Liver (tissue), 9 donors: ENCODE results near the gene MDM2. TPM values are rescaled to one million over a fixed set of nuclear protein-coding genes. Genes with fewer than 3 reads are reported as not detected.

ENCODE experiments used
- DNase-seq: peaks from one replicate; pipeline ENCODE4 v3.0.0-alpha.2; 2017; ENCODE audit warnings: low spot score
- H3K27ac ChIP-seq, 2 donors: one replicate each; pipeline ENCODE4 v1.7.0; 2013; ENCODE audit warnings: inconsistent platforms in 2 of 2, low read length in 2 of 2, control low read depth in 1 of 2, low read depth in 1 of 2, mild to moderate bottlenecking in 1 of 2
- H3K27me3 ChIP-seq, 4 donors: one replicate each; pipeline versions ENCODE4 v1.6.1 to v1.7.0; 2013; ENCODE audit warnings: low read length in 3 of 4, inconsistent platforms in 1 of 4, mild to moderate bottlenecking in 1 of 4, moderate library complexity in 1 of 4; ENCODE audit not compliant: control insufficient read depth in 4 of 4, insufficient read depth in 4 of 4
- H3K36me3 ChIP-seq, 4 donors: one replicate each; pipeline versions ENCODE4 v1.6.1 to v1.7.0; 2013; ENCODE audit warnings: low read length in 3 of 4, mild to moderate bottlenecking in 3 of 4, low read depth in 1 of 4, moderate library complexity in 1 of 4; ENCODE audit not compliant: control insufficient read depth in 4 of 4, insufficient read depth in 3 of 4
- H3K4me1 ChIP-seq, 4 donors: one replicate each; pipeline versions ENCODE4 v1.6.1 to v1.7.0; 2013; ENCODE audit warnings: low read length in 3 of 4, mild to moderate bottlenecking in 3 of 4, moderate library complexity in 1 of 4; ENCODE audit not compliant: control insufficient read depth in 4 of 4, insufficient read depth in 4 of 4
- H3K4me3 ChIP-seq, 3 donors: one replicate each; pipeline versions ENCODE4 v1.6.1 to v1.7.0; 2013; ENCODE audit warnings: low read length in 3 of 3, control low read depth in 1 of 3, low read depth in 1 of 3, mild to moderate bottlenecking in 1 of 3
- H3K9ac ChIP-seq, 2 donors: one replicate each; pipeline ENCODE4 v1.7.0; 2013; ENCODE audit warnings: low read length in 2 of 2, mild to moderate bottlenecking in 2 of 2, moderate library complexity in 2 of 2, control low read depth in 1 of 2, low read depth in 1 of 2
- H3K9me3 ChIP-seq, 4 donors: one replicate each; pipeline versions ENCODE4 v1.6.1 to v1.7.0; 2013; ENCODE audit warnings: low read length in 3 of 4; ENCODE audit not compliant: control insufficient read depth in 4 of 4
- EGR1 ChIP-seq, 2 donors: IDR thresholded peaks; 2 replicates each; pipeline ENCODE4 v1.6.1; 2016 to 2018; ENCODE audit warnings: antibody characterized with exemption in 2 of 2, low read depth in 2 of 2
- FOXA2 ChIP-seq: IDR thresholded peaks from 2 replicates; pipeline ENCODE4 v1.6.1; 2016; ENCODE audit warnings: antibody characterized with exemption
- GABPA ChIP-seq, 2 donors: IDR thresholded peaks in 1 of 2; conservative IDR thresholded peaks in 1 of 2; 2 replicates each; pipeline ENCODE4 v1.6.1; 2016; ENCODE audit warnings: antibody characterized with exemption in 2 of 2, mild to moderate bottlenecking in 1 of 2, moderate library complexity in 1 of 2
- HNF4A ChIP-seq, 2 donors: conservative IDR thresholded peaks; 2 replicates each; pipeline ENCODE4 v1.6.1; 2016; ENCODE audit warnings: antibody characterized with exemption in 2 of 2, mild to moderate bottlenecking in 2 of 2
- JUND ChIP-seq, 2 donors: IDR thresholded peaks; 2 replicates each; pipeline ENCODE4 v1.6.1; 2016; ENCODE audit warnings: antibody characterized with exemption in 2 of 2
- NR2F2 ChIP-seq: IDR thresholded peaks from 2 replicates; pipeline ENCODE4 v1.6.1; 2016; ENCODE audit warnings: antibody characterized with exemption
- RAD21 ChIP-seq, 2 donors: IDR thresholded peaks; 2 replicates each; pipeline ENCODE4 v1.6.1; 2016; ENCODE audit warnings: antibody characterized with exemption in 2 of 2, mild to moderate bottlenecking in 2 of 2
- RXRA ChIP-seq, 2 donors: IDR thresholded peaks; 2 replicates each; pipeline ENCODE4 v1.6.1; 2017 to 2018; ENCODE audit warnings: antibody characterized with exemption in 2 of 2, mild to moderate bottlenecking in 1 of 2
- TAF1 ChIP-seq: conservative IDR thresholded peaks from 2 replicates; pipeline ENCODE4 v1.6.1; 2016; ENCODE audit warnings: antibody characterized with exemption, mild to moderate bottlenecking
- WGBS: extraction: QIAGEN DNeasy Blood & Tissue Kit; methylation state at CpG from one replicate; pipeline ENCODE4 v1.1.7; 2013; 5-methylcytosine and 5-hydroxymethylcytosine counted together
- polyA plus RNA-seq, 2 donors: library from polyadenylated mRNA; stranded (reverse) in 1 of 2; unstranded in 1 of 2; fragments of 200-250 nt in 1 of 2; fragments of >200 nt in 1 of 2; fragmentation: Nextera tagmentation in 1 of 2; extraction: Ambion mirVana in 1 of 2; gene quantifications; one replicate each; pipeline versions ENCODE4 v1.2.1 to v1.2.3, GENCODE V29; 2013 to 2015
- total RNA-seq, 2 donors: library from RNA; depleted of rRNA; stranded (reverse); fragments of >200 nt; gene quantifications; one replicate each; pipeline ENCODE4 v1.2.3, GENCODE V29; 2014
- TF ChIP-seq, protein P1 (sequence below): IDR thresholded peaks from 2 replicates; pipeline ENCODE4 v1.6.1; 2016; ENCODE audit warnings: antibody characterized with exemption, mild to moderate bottlenecking
- TF ChIP-seq, protein P2 (sequence below): IDR thresholded peaks from 2 replicates; pipeline ENCODE4 v1.6.1; 2016; ENCODE audit warnings: antibody characterized with exemption
- TF ChIP-seq, protein P3 (sequence below): IDR thresholded peaks from 2 replicates; pipeline ENCODE4 v1.6.1; 2016; ENCODE audit warnings: antibody characterized with exemption
- donor health status: healthy.
- donor health status: healthy.
- donor health status: healthy.
- donor health status: healthy.
- donor health status: healthy.

The MDM2 gene
- total and polyA plus RNA-seq, 4 donors: 10.1 to 69.4 (median 36.9) TPM

GRCh38 chr12:68885381-68885780 lies 77.4 kb downstream of the MDM2 start:
- H3K4me3 ChIP-seq: no peak overlapping the region
- peaks cover 0 to 13% (median 2%) of the 10 kb centered on the region in 4 donors for H3K36me3 ChIP-seq
- no peaks in the 10 kb centered on the region for H3K9me3 ChIP-seq
- peaks cover 0 to 3% (median 2%) of the 10 kb centered on the region in 4 donors for H3K4me1 ChIP-seq
- DNase-seq: no peak
- 93% methylated on average over 3 of the region's 3 CpGs for WGBS
- TF ChIP-seq EGR1 (IDR thresholded peaks at IDR 0.05; ENCODE audit: low read depth in 2 of 2): no peak
- TF ChIP-seq, protein P1, sequence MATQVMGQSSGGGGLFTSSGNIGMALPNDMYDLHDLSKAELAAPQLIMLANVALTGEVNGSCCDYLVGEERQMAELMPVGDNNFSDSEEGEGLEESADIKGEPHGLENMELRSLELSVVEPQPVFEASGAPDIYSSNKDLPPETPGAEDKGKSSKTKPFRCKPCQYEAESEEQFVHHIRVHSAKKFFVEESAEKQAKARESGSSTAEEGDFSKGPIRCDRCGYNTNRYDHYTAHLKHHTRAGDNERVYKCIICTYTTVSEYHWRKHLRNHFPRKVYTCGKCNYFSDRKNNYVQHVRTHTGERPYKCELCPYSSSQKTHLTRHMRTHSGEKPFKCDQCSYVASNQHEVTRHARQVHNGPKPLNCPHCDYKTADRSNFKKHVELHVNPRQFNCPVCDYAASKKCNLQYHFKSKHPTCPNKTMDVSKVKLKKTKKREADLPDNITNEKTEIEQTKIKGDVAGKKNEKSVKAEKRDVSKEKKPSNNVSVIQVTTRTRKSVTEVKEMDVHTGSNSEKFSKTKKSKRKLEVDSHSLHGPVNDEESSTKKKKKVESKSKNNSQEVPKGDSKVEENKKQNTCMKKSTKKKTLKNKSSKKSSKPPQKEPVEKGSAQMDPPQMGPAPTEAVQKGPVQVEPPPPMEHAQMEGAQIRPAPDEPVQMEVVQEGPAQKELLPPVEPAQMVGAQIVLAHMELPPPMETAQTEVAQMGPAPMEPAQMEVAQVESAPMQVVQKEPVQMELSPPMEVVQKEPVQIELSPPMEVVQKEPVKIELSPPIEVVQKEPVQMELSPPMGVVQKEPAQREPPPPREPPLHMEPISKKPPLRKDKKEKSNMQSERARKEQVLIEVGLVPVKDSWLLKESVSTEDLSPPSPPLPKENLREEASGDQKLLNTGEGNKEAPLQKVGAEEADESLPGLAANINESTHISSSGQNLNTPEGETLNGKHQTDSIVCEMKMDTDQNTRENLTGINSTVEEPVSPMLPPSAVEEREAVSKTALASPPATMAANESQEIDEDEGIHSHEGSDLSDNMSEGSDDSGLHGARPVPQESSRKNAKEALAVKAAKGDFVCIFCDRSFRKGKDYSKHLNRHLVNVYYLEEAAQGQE: no peak
- H3K27ac ChIP-seq: no peak overlapping the region
- H3K27me3 ChIP-seq: no peaks in the 10 kb centered on the region
- no peak overlapping the region for H3K9ac ChIP-seq

DNA sequence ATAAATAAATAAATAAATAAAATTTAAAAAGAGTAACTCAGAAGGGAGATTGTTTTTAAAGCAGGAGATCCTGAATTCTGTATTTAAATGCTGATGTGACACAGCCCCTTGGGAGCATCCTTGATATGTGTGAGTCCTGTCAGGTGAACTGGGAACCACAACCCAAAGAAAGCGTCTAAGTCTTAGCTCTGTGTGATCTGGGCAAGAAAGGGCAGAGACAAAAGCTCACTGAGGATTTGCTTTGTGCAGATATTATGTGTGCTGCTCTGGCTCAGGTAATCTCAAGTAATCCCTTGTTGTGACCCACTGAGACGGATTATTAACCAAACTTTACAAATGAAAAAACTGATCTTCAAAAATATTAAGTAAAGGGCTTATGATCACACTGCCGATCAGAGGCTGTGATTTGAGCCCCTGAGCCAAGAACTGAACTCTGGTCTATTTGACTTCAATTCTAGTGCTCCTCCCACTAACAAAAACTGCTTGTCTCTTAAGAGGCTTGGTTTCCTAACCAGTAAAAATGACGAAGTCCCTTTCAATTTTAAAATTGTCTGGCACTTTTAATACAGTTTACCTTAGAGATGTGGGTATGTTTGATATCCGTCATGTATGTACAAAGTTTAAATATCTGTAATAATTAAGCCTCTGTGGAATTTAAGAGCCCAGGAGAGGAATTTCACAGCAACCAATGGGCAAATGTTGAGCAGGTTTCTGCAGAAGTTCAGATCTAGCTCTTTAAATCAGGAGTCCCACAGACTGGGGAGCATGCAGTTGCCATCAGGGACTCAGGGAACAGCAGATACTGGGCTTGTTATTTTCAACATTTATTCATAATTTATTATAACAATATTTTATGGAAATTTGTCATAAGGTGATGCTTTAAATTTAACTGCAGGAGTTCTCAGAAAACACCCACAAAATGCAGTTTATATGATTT lies 78.9 kb downstream of the MDM2 start:
- WGBS: 53% methylated on average over 5 of the region's 5 CpGs

GRCh38 chr12:68887641-68888040 lies 79.7 kb downstream of the MDM2 start:
- TF ChIP-seq RXRA (IDR thresholded peaks at IDR 0.05) (no peak), EGR1 (IDR thresholded peaks at IDR 0.05; ENCODE audit: low read depth in 2 of 2) (no peak)
- H3K27me3 ChIP-seq: no peaks in the 10 kb centered on the region
- H3K4me3 ChIP-seq: no peak overlapping the region
- peaks cover 0 to 13% (median 2%) of the 10 kb centered on the region in 4 donors for H3K36me3 ChIP-seq
- H3K9ac ChIP-seq: no peak overlapping the region
- peaks cover 0 to 3% (median 2%) of the 10 kb centered on the region in 4 donors for H3K4me1 ChIP-seq
- 95% methylated on average over 1 of the region's 1 CpG for WGBS
- H3K27ac ChIP-seq: no peak overlapping the region
- no peaks in the 10 kb centered on the region for H3K9me3 ChIP-seq
- no peak for DNase-seq

More for the DNA sequence above, 78.9 kb downstream of the MDM2 start:
- H3K4me1 ChIP-seq: peaks cover 0 to 3% (median 2%) of the 10 kb centered on the region in 4 donors
- no peaks in the 10 kb centered on the region for H3K27me3 ChIP-seq
- H3K4me3 ChIP-seq: no peak overlapping the region
- no peak overlapping the region for H3K9ac ChIP-seq
- TF ChIP-seq HNF4A (conservative IDR thresholded peaks at IDR 0.05) (peak; percentile 19 to 22), JUND (IDR thresholded peaks at IDR 0.05) (no peak)
- DNase-seq: no peak
- H3K9me3 ChIP-seq: no peaks in the 10 kb centered on the region
- peaks cover 0 to 13% (median 2%) of the 10 kb centered on the region in 4 donors for H3K36me3 ChIP-seq
- no peak overlapping the region for H3K27ac ChIP-seq

GRCh38 chr12:68888243-68888642 lies 80.3 kb downstream of the MDM2 start:
- Histone ChIP-seq H3K27me3 (no peaks in the 10 kb centered on the region), H3K9ac (no peak overlapping the region), H3K4me3 (no peak overlapping the region), H3K9me3 (no peaks in the 10 kb centered on the region), H3K36me3 (peaks cover 0 to 13% (median 1%) of the 10 kb centered on the region in 4 donors), H3K4me1 (peaks cover 0 to 3% (median 2%) of the 10 kb centered on the region in 4 donors), H3K27ac (no peak overlapping the region)
- DNase-seq: no peak
- TF ChIP-seq RXRA (IDR thresholded peaks at IDR 0.05): no peak
- TF ChIP-seq NR2F2: no peak
- TF ChIP-seq, protein P1: no peak
- no peak for TF ChIP-seq RAD21 (IDR thresholded peaks at IDR 0.05)
- TF ChIP-seq FOXA2: no peak
- TF ChIP-seq, protein P2, sequence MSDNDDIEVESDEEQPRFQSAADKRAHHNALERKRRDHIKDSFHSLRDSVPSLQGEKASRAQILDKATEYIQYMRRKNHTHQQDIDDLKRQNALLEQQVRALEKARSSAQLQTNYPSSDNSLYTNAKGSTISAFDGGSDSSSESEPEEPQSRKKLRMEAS: no peak
- no peak for TF ChIP-seq GABPA (IDR thresholded peaks at IDR 0.05 in 1 of 2, conservative IDR thresholded peaks at IDR 0.05 in 1 of 2)
- TF ChIP-seq, protein P3, sequence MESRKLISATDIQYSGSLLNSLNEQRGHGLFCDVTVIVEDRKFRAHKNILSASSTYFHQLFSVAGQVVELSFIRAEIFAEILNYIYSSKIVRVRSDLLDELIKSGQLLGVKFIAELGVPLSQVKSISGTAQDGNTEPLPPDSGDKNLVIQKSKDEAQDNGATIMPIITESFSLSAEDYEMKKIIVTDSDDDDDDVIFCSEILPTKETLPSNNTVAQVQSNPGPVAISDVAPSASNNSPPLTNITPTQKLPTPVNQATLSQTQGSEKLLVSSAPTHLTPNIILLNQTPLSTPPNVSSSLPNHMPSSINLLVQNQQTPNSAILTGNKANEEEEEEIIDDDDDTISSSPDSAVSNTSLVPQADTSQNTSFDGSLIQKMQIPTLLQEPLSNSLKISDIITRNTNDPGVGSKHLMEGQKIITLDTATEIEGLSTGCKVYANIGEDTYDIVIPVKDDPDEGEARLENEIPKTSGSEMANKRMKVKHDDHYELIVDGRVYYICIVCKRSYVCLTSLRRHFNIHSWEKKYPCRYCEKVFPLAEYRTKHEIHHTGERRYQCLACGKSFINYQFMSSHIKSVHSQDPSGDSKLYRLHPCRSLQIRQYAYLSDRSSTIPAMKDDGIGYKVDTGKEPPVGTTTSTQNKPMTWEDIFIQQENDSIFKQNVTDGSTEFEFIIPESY: no peak
- no peak for TF ChIP-seq TAF1
